ENCODE measurements around the gene TUNAR. TPM values are rescaled to one million over a fixed set of nuclear protein-coding genes. Genes with fewer than 3 reads are reported as not detected.

The TUNAR gene
- total and polyA plus RNA-seq, 9 donors, result 0.04 to 0.93 (median 0.13) TPM; not detected in 1

DNA sequence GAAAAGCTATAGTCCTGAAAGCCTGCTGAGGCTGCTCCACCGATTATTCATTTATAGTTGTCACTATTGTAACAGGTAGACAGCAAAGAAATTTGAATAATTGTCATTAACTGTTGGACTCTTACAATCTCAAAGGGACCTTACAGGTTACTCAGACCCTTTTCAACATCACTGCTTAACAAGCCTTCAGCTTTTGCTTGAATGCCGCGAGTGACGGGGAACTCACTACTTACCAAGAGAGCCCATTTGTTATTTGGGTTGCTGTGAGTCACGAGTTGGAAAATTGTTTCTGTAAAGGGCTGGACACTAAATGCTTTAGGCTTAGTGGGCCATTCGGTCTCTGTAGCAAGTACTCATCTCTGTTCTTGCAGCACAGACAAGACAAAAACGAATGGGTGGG lies 5.9 kb upstream of the TUNAR start:
- no peak overlapping the region for H3K4me3 ChIP-seq (ENCODE audit: low read length)
- no peaks in the 10 kb centered on the region for H3K9me3 ChIP-seq (replicated peaks; ENCODE audit: control insufficient read depth, low read depth, low read length)
- 100% methylated on average over 2 of the region's 7 CpGs for WGBS (ENCODE audit: insufficient coverage)
- peaks cover 26% of the 10 kb centered on the region for H3K27me3 ChIP-seq (ENCODE audit: control insufficient read depth, insufficient read depth, low read length)
- no peak for DNase-seq
- H3K36me3 ChIP-seq (ENCODE audit: control insufficient read depth, insufficient read depth, low read length), result no peaks in the 10 kb centered on the region
- no peak overlapping the region for H3K27ac ChIP-seq (ENCODE audit: low read length)
- H3K4me1 ChIP-seq (ENCODE audit: control insufficient read depth, insufficient read depth, low read length), result no peaks in the 10 kb centered on the region

DNA sequence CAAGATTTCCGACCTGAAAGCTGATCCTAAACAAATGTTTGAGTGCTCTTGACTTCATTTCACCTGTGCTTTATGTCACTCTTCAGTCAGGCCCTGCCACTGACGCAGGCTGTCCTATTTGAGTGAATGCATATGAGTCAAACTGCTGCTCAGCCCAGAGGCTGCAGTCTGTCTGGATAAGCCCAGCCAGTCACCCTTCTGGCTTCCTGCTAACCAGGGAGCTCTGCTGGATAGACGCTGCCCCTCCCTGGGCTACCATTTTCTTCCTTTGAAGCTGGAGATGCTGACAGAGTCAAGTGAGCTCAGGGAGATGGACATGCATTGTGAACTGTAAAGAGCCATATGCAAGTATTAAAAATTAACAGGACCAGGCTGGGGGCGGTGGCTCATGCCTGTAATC lies 5.1 kb upstream of the TUNAR start:
- no peaks in the 10 kb centered on the region for H3K9me3 ChIP-seq (replicated peaks; ENCODE audit: control insufficient read depth, low read depth, low read length)
- H3K27ac ChIP-seq (ENCODE audit: low read length), result no peak overlapping the region
- no peaks in the 10 kb centered on the region for H3K36me3 ChIP-seq (ENCODE audit: control insufficient read depth, insufficient read depth, low read length)
- 71% methylated on average over 2 of the region's 4 CpGs for WGBS (ENCODE audit: insufficient coverage)
- peaks cover 28% of the 10 kb centered on the region for H3K27me3 ChIP-seq (ENCODE audit: control insufficient read depth, insufficient read depth, low read length)
- DNase-seq, result no peak
- no peaks in the 10 kb centered on the region for H3K4me1 ChIP-seq (ENCODE audit: control insufficient read depth, insufficient read depth, low read length)
- H3K4me3 ChIP-seq (ENCODE audit: low read length), result no peak overlapping the region

DNA sequence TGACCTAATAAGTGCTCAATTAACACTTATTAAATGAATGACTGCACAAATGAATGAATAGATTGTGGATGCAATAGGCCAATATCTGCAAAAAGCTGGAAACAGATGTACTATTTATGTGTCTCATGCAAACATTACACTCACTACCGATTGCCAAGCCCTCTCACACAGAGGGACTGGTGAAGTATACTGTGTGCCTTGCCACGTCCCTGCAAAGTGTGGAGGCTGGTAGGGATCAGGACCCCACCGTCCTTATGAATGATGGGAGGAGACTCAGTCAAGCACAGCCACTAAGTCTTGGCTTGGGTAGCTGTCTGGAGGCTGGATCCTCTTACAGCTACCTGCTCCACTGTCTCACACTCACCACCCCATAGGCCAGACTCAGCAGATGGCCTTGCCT lies 3.9 kb upstream of the TUNAR start:
- no peaks in the 10 kb centered on the region for H3K36me3 ChIP-seq (ENCODE audit: control insufficient read depth, insufficient read depth, low read length)
- WGBS (ENCODE audit: insufficient coverage), result no CpG with 5 or more reads among the region's 3 CpGs

DNA sequence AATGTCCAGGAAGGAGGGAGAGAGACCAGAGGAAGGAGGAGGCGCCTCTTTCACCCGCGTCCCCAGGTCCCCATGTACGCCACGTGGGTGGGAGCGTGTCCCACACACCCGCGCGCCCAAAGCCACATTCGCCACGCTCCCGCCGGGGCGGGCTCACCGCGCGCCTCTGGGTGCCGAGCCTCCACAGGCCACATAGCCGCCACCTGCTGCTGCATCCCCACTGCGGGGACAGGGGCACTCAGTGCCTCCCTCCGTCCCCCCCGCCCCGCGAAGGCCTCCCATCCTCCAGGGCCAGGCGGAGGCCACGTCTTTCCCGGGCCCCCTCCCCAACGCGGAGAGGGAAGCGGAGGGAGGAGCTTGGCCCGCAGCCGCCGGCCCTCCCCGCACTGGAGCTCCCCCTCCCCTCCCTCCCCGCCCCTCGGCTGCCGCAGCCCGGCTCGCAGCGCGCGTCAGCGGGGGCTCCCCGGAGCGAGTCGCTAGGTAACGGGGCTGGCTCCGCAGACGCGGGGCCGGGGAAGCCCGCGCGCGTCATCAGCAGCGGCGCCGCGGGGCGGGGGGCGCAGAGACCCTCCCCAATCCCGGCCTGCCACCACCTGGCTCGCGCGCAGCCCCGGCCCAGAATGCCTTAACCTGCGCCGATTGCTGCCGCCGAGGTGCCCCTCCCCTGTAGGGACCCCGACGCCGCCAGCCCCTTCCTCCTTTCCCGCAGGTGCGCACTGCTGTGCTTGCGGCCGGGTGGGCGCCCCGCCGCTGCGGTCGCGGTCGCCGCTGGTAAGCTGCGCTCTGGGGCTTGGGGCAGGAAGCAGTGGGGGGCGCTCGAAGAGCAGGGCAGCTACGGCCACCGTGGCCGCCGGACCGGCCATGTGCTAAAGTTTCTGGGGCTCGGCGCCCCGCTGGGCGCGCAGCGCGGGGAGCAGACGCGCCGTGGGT lies 536 bp upstream of the TUNAR start:
- WGBS (ENCODE audit: insufficient coverage), result under 1% methylated on average over 91 of the region's 103 CpGs

More for the DNA sequence above, 3.9 kb upstream of the TUNAR start:
- H3K27me3 ChIP-seq (ENCODE audit: control insufficient read depth, insufficient read depth, low read length), result peaks cover 41% of the 10 kb centered on the region
- H3K27ac ChIP-seq (ENCODE audit: low read length), result no peak overlapping the region
- no peaks in the 10 kb centered on the region for H3K4me1 ChIP-seq (ENCODE audit: control insufficient read depth, insufficient read depth, low read length)
- no peak overlapping the region for H3K4me3 ChIP-seq (ENCODE audit: low read length)
- DNase-seq, result no peak
- no peaks in the 10 kb centered on the region for H3K9me3 ChIP-seq (replicated peaks; ENCODE audit: control insufficient read depth, low read depth, low read length)

DNA sequence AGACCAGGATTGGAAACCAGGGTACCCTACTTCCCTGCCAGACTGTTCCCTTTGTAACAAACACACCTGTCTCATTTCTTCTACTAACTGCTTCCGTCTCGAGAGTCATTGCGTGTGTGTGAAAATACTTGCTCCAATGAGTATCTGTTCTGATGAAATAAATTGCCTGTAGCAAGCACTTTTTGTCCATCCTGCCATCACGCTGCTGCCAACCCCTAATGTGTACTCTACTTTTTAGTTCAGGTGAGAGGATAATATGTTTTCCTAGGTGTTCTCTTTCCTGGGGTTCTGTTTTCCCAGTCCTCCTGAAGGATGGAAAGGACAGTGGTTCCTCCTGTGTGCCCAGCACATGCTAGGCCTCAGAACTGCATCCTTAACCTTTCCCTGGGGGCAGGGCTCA lies 1.0 kb downstream of the TUNAR start:
- no CpG with 5 or more reads among the region's 4 CpGs for WGBS (ENCODE audit: insufficient coverage)

More for the DNA sequence above, 536 bp upstream of the TUNAR start:
- Histone ChIP-seq H3K36me3 (ENCODE audit: control insufficient read depth, insufficient read depth, low read length) (no peaks in the 10 kb centered on the region), H3K4me1 (ENCODE audit: control insufficient read depth, insufficient read depth, low read length) (no peaks in the 10 kb centered on the region), H3K4me3 (ENCODE audit: low read length) (no peak overlapping the region), H3K27me3 (ENCODE audit: control insufficient read depth, insufficient read depth, low read length) (peaks cover 58% of the 10 kb centered on the region), H3K9me3 (replicated peaks; ENCODE audit: control insufficient read depth, low read depth, low read length) (no peaks in the 10 kb centered on the region), H3K27ac (ENCODE audit: low read length) (no peak overlapping the region)
- DNase-seq, result no peak

DNA sequence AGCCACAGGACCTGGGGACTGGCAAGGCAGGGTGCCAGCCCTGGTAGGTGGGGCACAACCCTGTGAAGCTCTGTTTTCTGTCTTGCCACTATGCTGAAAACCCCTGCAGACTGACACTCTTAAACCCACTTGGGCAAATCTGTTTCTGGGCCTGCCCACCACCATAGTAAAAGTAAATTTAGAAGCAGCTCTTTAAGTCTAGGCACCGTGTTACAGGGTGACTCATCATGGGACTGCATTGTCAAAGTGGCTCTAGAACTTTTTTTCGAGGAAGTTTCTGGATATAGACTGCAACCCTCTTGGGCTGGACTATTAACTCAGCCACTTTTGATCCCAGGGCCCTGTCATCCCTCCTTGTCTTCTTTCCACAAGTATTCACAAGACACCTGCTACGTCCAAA lies 7.7 kb downstream of the TUNAR start:
- Histone ChIP-seq H3K27me3 (ENCODE audit: control insufficient read depth, insufficient read depth, low read length) (peaks cover 7% of the 10 kb centered on the region), H3K9me3 (replicated peaks; ENCODE audit: control insufficient read depth, low read depth, low read length) (no peaks in the 10 kb centered on the region)
- 67% methylated on average over 3 of the region's 3 CpGs for WGBS (ENCODE audit: insufficient coverage)

More for the DNA sequence above, 1.0 kb downstream of the TUNAR start:
- Histone ChIP-seq H3K9me3 (replicated peaks; ENCODE audit: control insufficient read depth, low read depth, low read length) (no peaks in the 10 kb centered on the region), H3K4me3 (ENCODE audit: low read length) (no peak overlapping the region), H3K27me3 (ENCODE audit: control insufficient read depth, insufficient read depth, low read length) (peaks cover 61% of the 10 kb centered on the region), H3K27ac (ENCODE audit: low read length) (no peak overlapping the region), H3K4me1 (ENCODE audit: control insufficient read depth, insufficient read depth, low read length) (no peaks in the 10 kb centered on the region), H3K36me3 (ENCODE audit: control insufficient read depth, insufficient read depth, low read length) (no peaks in the 10 kb centered on the region)
- DNase-seq, result no peak

DNA sequence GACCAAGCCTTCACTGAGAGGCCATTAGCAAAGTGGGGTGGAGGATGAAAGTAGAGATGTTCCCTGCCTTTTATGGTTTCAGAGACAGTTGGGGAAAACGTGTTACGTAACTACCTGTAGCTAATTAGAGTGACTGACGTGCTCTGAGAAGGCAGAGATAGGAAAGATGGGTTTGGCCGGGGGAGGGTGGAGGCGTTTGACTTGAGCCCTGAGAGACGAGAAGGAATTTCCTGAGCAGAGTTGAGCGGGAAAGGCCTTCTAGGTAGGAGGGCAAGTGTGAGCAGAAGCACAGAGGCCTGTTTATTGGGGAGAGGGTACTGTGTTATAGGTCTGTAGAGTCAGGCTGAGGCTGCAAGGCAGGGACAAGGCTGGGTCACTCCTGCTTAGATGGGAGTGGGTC lies 8.6 kb downstream of the TUNAR start:
- Histone ChIP-seq H3K27me3 (ENCODE audit: control insufficient read depth, insufficient read depth, low read length) (peaks cover 3% of the 10 kb centered on the region), H3K27ac (ENCODE audit: low read length) (no peak overlapping the region), H3K9me3 (replicated peaks; ENCODE audit: control insufficient read depth, low read depth, low read length) (no peaks in the 10 kb centered on the region), H3K4me3 (ENCODE audit: low read length) (no peak overlapping the region), H3K36me3 (ENCODE audit: control insufficient read depth, insufficient read depth, low read length) (no peaks in the 10 kb centered on the region), H3K4me1 (ENCODE audit: control insufficient read depth, insufficient read depth, low read length) (no peaks in the 10 kb centered on the region)
- WGBS (ENCODE audit: insufficient coverage), result 32% methylated on average over 7 of the region's 7 CpGs
- DNase-seq, result no peak

More for the DNA sequence above, 7.7 kb downstream of the TUNAR start:
- Histone ChIP-seq H3K4me1 (ENCODE audit: control insufficient read depth, insufficient read depth, low read length) (no peaks in the 10 kb centered on the region), H3K27ac (ENCODE audit: low read length) (no peak overlapping the region), H3K36me3 (ENCODE audit: control insufficient read depth, insufficient read depth, low read length) (no peaks in the 10 kb centered on the region), H3K4me3 (ENCODE audit: low read length) (no peak overlapping the region)
- DNase-seq, result no peak

DNA sequence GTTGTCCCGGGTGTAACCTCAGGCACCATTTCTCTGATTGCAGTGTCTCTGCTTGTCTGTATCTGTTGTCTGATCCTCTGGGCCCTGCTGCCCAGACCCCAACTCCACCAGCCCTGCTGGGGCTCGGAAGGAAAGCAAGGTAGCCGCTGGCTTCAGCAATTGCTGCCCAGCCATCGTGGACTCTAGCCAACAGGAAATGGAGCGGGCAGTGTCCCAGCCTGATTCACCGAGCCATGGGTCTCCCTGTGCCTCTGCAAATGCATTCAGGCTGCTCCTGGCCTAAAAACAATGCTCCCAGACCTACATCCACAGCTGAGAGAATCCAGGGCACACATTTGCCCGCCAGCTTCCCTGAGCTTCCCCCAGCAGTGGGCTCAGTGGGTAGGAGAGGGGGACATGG lies 9.2 kb downstream of the TUNAR start:
- no peak for DNase-seq
- WGBS (ENCODE audit: insufficient coverage), result 48% methylated on average over 3 of the region's 7 CpGs
- no peak overlapping the region for H3K4me3 ChIP-seq (ENCODE audit: low read length)
- peaks cover 3% of the 10 kb centered on the region for H3K27me3 ChIP-seq (ENCODE audit: control insufficient read depth, insufficient read depth, low read length)
- no peak overlapping the region for H3K27ac ChIP-seq (ENCODE audit: low read length)
- no peaks in the 10 kb centered on the region for H3K4me1 ChIP-seq (ENCODE audit: control insufficient read depth, insufficient read depth, low read length)
- H3K9me3 ChIP-seq (replicated peaks; ENCODE audit: control insufficient read depth, low read depth, low read length), result no peaks in the 10 kb centered on the region
- H3K36me3 ChIP-seq (ENCODE audit: control insufficient read depth, insufficient read depth, low read length), result no peaks in the 10 kb centered on the region

DNA sequence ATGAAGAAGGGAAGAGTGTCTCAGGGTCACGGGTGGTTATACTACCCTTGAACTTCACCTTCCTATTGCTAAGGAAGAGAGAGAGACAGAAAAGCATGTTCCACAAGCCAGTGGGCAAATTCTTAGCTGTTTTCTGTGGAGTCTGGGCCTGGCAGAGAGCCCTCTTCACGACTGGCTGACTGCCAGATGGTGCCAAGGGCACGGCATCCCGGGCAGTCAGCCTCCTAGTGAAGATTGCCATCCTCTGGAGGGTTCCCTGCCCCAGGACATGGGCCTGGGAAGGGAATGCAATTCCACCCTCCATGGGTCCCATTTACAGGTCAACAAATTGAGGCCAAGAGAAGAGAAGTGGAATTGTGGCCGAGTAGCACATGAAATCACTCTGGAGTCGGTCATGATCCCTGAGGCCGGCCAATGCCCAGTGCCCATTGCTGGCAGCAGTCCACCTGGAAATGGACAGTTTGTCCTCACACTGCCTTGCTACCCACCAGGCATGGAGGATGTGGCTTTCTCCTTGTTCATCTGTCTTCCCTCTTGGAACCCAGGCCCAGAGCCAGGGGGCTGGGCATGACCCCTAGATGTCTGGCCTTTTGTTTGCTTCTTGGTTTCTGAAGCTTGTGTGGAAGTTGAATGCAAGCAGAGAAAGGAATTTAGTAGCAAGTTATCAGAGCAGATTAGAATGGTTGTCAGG lies 9.9 kb downstream of the TUNAR start:
- peaks cover 1% of the 10 kb centered on the region for H3K27me3 ChIP-seq (ENCODE audit: control insufficient read depth, insufficient read depth, low read length)
- no peaks in the 10 kb centered on the region for H3K4me1 ChIP-seq (ENCODE audit: control insufficient read depth, insufficient read depth, low read length)
- no peak for DNase-seq
- 80% methylated on average over 6 of the region's 7 CpGs for WGBS (ENCODE audit: insufficient coverage)
- H3K9me3 ChIP-seq (replicated peaks; ENCODE audit: control insufficient read depth, low read depth, low read length), result no peaks in the 10 kb centered on the region
- H3K4me3 ChIP-seq (ENCODE audit: low read length), result no peak overlapping the region
- no peak overlapping the region for H3K27ac ChIP-seq (ENCODE audit: low read length)
- no peaks in the 10 kb centered on the region for H3K36me3 ChIP-seq (ENCODE audit: control insufficient read depth, insufficient read depth, low read length)

DNA sequence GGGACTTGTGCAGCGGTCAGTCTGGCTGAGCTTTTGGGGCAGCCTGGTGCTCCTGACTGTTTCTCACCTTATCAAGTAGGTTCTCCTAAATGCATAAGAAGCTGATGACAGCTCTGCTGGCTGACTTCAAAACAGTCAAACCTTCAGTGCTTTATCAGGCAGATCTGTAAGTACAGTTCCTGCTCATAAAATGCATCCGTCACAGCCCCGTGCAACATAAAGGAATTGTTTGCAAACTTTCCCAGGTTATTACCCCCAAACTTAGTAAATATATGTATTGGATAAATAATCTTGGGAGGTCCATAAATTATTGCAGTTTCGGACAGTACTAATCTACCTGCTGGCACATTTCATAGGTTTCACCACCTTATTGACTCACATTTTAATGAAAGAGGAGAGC lies 10.7 kb downstream of the TUNAR start:
- no peak overlapping the region for H3K4me3 ChIP-seq (ENCODE audit: low read length)
- no peaks in the 10 kb centered on the region for H3K36me3 ChIP-seq (ENCODE audit: control insufficient read depth, insufficient read depth, low read length)
- no peaks in the 10 kb centered on the region for H3K4me1 ChIP-seq (ENCODE audit: control insufficient read depth, insufficient read depth, low read length)
- no peaks in the 10 kb centered on the region for H3K9me3 ChIP-seq (replicated peaks; ENCODE audit: control insufficient read depth, low read depth, low read length)
- no peak overlapping the region for H3K27ac ChIP-seq (ENCODE audit: low read length)
- 89% methylated on average over 1 of the region's 4 CpGs for WGBS (ENCODE audit: insufficient coverage)
- H3K27me3 ChIP-seq (ENCODE audit: control insufficient read depth, insufficient read depth, low read length), result no peaks in the 10 kb centered on the region
- DNase-seq, result no peak
